Embryonic facial prominence (tissue), 1 donor: ENCODE data around the gene MAP4K5.

ENCODE experiments used
- DNase-seq: peaks from one replicate; pipeline ENCODE4 v3.0.0-alpha.2; 2016; ENCODE audit errors: extremely low spot score

MAP4K5 gene

GRCh38 chr14:50476134-50476533, 56.2 kb downstream of the MAP4K5 start:
- DNase-seq = no peak

- DNase-seq = no peak
These were observed 56.9 kb downstream of the MAP4K5 start for GRCh38 chr14:50475460-50475859.

GRCh38 chr14:50471838-50472465, 60.4 kb downstream of the MAP4K5 start:
- no peak for DNase-seq

GRCh38 chr14:50469982-50470381, 62.4 kb downstream of the MAP4K5 start:
- DNase-seq = no peak

GRCh38 chr14:50462111-50462510, 70.3 kb downstream of the MAP4K5 start:
- DNase-seq = no peak

- DNase-seq = no peak
These were observed 78.5 kb downstream of the MAP4K5 start for GRCh38 chr14:50453869-50454268.

GRCh38 chr14:50452979-50453705, 79.2 kb downstream of the MAP4K5 start:
- DNase-seq = no peak

- no peak for DNase-seq
These were observed 80.1 kb downstream of the MAP4K5 start for GRCh38 chr14:50452296-50452695.

- DNase-seq = no peak
These were observed 80.5 kb downstream of the MAP4K5 start for GRCh38 chr14:50451854-50452253.

- no peak for DNase-seq
These were observed 84.9 kb downstream of the MAP4K5 start for GRCh38 chr14:50447461-50447860.

- DNase-seq = no peak
These were observed 97.8 kb downstream of the MAP4K5 start for GRCh38 chr14:50434528-50434927.

- DNase-seq = no peak
These were observed 100.2 kb downstream of the MAP4K5 start for GRCh38 chr14:50432131-50432530.

- no peak for DNase-seq
These were observed 106.6 kb downstream of the MAP4K5 start for GRCh38 chr14:50425816-50426215.

GRCh38 chr14:50425105-50425504, 107.3 kb downstream of the MAP4K5 start:
- no peak for DNase-seq

GRCh38 chr14:50423529-50423928, 108.8 kb downstream of the MAP4K5 start:
- DNase-seq = no peak

GRCh38 chr14:50421499-50421898, 110.9 kb downstream of the MAP4K5 start:
- no peak for DNase-seq

GRCh38 chr14:50417853-50418252, 114.5 kb downstream of the MAP4K5 start:
- no peak for DNase-seq

- DNase-seq = no peak
These were observed 121.4 kb downstream of the MAP4K5 start for GRCh38 chr14:50410921-50411320.

- DNase-seq = no peak
These were observed 122.3 kb downstream of the MAP4K5 start for GRCh38 chr14:50410071-50410470.

GRCh38 chr14:50407111-50407812, 125.1 kb downstream of the MAP4K5 start:
- DNase-seq = peak; percentile 16

- DNase-seq = no peak
These were observed 128.9 kb downstream of the MAP4K5 start for GRCh38 chr14:50403419-50403818.

GRCh38 chr14:50402965-50403364, 129.4 kb downstream of the MAP4K5 start:
- DNase-seq = no peak

- no peak for DNase-seq
These were observed 131.9 kb downstream of the MAP4K5 start for GRCh38 chr14:50400461-50400860.
